GM12873 (cell line): ENCODE measurements around the gene ACYP2.

Source experiments
- CTCF ChIP-seq: IDR thresholded peaks from 2 replicates; pipeline ENCODE4 v1.5.1; 2012; ENCODE audit warnings: low read depth, mild to moderate bottlenecking, moderate library complexity, low read length, control low read depth; ENCODE audit not compliant: insufficient read depth; ENCODE audit errors: missing control alignments

The ACYP2 gene

DNA sequence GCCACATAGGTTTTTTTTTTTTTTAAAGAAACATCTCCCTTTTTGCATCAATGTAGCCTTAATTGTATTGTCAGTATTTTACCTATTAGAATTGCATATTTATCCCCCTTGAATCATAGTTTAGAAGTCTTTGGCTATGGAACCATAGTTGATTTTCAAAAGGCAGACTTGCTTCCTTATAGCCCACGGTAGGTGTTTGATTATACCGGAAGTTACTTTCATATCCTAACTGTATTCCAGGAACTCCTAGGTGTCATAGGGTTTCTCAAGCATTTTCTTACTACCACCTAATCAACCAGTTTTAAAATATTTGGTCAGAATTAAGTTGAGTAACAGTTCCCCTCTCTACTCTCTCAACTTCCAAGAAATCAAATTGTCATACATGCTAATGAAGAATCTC is 227.2 kb downstream of the ACYP2 start:
- no peak for TF ChIP-seq CTCF

- no peak for TF ChIP-seq CTCF
Observed at GRCh38 chr2:54347622-54348021, 232.2 kb downstream of the ACYP2 start.

GRCh38 chr2:54348646-54349045 is 233.2 kb downstream of the ACYP2 start:
- no peak for TF ChIP-seq CTCF

GRCh38 chr2:54350426-54350825 is 235.0 kb downstream of the ACYP2 start:
- no peak for TF ChIP-seq CTCF

DNA sequence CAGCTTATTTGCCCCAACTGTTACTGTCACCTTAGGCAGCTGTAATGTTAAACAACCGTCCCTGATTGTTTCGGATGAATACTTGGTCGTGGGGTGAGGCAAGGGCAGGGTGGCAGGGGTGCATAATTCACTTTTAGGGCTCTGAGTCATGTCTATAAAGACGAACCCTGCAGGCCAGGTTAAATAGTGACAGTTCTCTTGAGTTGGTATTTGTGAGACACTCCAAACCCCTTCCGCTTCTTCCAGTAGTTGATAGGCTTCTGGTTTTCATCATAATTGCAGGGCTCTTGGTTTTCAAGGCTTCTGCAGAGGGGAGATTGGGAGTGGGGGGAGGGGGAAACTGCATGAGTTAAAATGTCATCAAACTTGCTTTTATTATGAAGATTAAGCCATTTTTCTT is 237.8 kb downstream of the ACYP2 start:
- no peak for TF ChIP-seq CTCF
